Fibroblast of pulmonary artery (primary cell): ENCODE measurements around the gene BRD8.
"Not testable (repeated sequence)": the region's sequence is repeated elsewhere in the genome, so short reads cannot be mapped to it uniquely, and the experiment has no call there.

ENCODE experiments used
- DNase-seq: peaks from one replicate; pipeline ENCODE4 v3.0.0-alpha.2; 2010; ENCODE audit warnings: low read depth
- H3K4me3 ChIP-seq: replicated peaks from 2 replicates; pipeline ENCODE4 v1.5.1; 2011; ENCODE audit warnings: low read depth, mild to moderate bottlenecking, control low read depth, low read length, moderate library complexity
- TF ChIP-seq, protein P1 (sequence below): IDR thresholded peaks from 2 replicates; pipeline ENCODE4 v1.5.1; 2011; ENCODE audit warnings: mild to moderate bottlenecking, control low read depth, low read length, inconsistent platforms; ENCODE audit errors: missing control alignments

Gene BRD8

DNA sequence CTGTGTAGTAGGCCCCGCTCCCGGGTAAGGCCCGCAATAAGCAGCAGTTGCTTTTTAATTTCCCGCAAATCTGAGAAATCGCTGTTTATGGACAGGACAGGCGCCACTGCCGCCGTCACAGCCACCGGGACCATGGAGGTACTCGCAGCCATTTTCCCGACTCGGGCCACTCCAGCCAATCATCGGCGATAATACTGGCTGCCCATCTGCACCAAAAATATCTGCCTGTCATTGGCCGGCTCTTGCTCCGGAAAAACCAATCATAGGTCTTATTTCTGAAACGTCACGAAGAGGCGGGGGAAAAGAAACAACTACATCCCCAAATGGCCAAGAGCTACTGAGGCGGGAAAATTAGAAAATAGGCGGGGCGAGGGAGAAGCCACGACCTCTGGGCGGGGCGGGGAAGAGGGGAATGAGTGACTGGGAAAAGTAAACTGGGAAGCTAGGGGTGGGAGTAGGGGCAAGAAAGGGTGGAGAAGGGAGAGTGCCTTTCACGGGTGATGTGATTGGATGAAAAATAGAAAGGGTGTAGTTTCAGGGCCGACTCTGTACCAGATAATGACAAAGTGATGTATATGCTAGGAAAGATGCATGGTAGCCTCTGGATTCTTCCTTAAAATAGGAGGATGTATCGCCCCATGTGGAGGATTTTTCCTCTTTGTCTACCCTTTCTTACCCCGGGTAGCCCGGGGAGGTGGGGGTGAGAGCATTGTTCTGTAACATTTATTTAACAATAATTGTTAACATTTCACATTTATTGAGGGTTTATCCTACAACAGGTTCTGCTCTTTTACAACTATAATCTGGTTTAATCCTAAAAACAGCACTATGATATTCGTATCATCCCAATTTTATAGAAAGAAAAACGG is 35.0 kb upstream of the BRD8 start, which contains the start of gene CDC23:
CDC23 (minus strand) TSS at position 163 of the 869 bp plus-strand sequence; CDS start at position 152, 11 bp downstream.
- peak within 1 kb of the TSS; percentile 88 for H3K4me3 ChIP-seq
- peak; percentile 98 for DNase-seq
- TF ChIP-seq, protein P1, sequence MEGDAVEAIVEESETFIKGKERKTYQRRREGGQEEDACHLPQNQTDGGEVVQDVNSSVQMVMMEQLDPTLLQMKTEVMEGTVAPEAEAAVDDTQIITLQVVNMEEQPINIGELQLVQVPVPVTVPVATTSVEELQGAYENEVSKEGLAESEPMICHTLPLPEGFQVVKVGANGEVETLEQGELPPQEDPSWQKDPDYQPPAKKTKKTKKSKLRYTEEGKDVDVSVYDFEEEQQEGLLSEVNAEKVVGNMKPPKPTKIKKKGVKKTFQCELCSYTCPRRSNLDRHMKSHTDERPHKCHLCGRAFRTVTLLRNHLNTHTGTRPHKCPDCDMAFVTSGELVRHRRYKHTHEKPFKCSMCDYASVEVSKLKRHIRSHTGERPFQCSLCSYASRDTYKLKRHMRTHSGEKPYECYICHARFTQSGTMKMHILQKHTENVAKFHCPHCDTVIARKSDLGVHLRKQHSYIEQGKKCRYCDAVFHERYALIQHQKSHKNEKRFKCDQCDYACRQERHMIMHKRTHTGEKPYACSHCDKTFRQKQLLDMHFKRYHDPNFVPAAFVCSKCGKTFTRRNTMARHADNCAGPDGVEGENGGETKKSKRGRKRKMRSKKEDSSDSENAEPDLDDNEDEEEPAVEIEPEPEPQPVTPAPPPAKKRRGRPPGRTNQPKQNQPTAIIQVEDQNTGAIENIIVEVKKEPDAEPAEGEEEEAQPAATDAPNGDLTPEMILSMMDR, result no peak

DNA sequence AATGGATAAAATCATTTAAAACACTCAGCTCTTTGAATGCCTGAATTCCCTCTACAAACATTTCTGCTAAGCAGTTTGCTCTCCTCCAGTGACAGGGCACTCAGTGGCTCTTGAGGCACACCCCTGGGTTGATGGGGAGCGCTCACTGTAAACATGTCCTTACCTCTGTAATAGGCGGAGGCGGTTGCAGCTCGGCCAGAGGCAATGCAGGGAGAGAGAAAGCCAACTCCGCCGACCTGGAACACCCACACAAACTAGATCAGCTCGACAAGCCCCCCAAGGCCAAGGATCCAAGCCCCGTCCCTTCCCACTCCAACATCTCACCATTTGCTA is 34.4 kb upstream of the BRD8 start:
- peak; percentile 2 for DNase-seq
- TF ChIP-seq, protein P1, result no peak
- peak overlapping the region; percentile 88 for H3K4me3 ChIP-seq

DNA sequence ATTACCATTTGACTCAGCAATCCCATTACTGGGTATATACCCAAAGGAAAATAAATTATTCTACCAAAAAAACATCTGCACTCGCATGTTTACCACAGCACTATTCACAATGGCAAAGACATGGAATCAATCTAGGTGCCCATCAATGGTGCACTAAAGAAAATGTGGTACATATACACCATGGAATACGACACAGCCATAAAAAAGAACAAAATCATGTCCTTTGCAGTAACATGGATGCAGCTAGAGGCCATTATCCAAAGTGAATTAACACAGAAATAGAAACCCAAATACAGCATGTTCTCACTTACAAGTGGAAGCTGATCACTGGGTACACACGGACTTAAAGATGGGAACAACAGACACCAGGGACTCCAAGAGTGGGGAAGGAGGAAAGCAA is 32.6 kb upstream of the BRD8 start:
- TF ChIP-seq, protein P1, result no peak
- DNase-seq, result no peak
- no peak overlapping the region for H3K4me3 ChIP-seq

DNA sequence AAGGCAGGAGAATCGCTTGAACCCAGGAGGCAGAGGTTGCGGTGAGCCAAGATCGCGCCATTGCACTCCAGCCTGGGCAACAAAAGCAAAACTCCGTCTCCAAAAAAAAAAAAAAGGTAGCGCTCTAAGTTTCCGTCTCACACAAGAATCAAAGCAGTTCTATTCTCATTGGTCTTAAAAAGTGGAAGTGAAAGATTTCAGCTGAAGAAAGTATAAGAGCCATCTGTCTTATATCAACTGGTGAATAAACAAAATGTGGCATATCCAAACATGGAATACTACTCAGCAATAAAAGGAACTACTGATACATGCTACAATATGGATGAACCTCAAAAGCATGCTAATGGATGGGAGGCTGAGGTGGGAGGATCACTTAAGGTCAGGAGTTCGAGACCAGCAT is 15.4 kb upstream of the BRD8 start:
- not testable (repeated sequence) for H3K4me3 ChIP-seq, DNase-seq

DNA sequence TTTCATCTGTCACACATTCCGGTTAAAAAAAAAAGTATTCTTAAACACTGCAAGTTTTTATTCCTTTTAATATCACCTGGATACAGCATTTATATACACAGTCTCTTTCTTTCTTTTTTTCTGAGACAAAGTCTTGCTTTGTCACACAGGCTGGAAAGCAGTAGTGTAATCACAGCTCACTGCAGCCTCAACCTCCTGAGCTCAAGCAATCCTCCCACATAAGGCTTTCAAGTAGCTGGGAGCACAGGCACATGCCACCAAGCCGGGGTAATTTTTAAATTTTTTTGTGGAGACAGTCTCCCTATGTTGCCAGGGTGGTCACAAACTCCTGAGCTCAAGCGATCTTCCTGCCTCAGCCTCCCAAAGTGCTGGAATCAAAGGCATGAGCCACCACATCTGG is 14.4 kb upstream of the BRD8 start:
- DNase-seq, result no peak
- no peak overlapping the region for H3K4me3 ChIP-seq
- TF ChIP-seq, protein P1, result no peak

DNA sequence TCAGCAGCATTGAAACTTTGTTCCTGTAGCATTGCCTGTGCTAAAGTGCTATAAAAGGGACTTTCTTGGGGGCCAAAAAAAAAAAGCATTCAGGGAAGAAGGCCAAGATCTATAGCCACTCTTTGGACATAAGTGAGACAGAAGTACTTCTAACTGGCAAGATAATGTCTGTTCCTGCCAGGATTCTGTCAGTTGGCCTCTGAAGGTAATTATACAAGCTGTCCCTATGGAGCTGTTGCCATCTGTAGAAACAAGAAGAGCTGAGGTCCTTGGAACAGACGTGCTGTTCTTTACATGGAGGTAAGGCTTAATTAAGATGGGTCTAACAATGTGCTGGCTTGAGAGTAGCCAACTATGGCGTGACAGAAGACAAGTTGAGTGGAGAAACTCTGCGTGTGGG is 10.2 kb upstream of the BRD8 start:
- H3K4me3 ChIP-seq, result no peak overlapping the region
- TF ChIP-seq, protein P1, result no peak
- DNase-seq, result no peak

DNA sequence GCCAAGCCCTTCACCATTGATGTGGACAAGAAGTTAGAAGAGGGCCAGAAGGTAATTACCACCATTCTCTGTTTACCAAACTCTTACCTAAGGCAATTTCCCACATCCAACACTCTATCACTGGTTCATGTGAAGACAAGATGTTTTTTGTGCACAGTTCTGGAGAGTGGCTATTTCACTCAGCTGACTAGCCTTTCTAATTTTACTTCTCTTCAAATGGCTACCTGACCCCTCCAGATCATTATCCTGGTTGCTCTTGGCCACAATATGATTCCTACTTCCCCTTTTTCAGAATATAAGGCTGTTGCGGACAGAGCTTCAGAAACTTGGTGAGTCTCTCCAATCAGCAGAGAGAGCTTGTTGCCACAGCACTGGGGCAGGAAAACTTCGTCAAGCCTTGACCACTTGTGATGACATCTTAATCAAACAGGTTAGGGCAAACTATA is 7.6 kb upstream of the BRD8 start:
- no peak overlapping the region for H3K4me3 ChIP-seq
- TF ChIP-seq, protein P1, result no peak
- no peak for DNase-seq
